Hepatocyte (in vitro differentiated cells): ENCODE results near the gene LGALS3BP.

Experiments used
- EZH2phosphoT487 ChIP-seq: fragments of 200-600 bp; sonication (generic); IDR thresholded peaks from one replicate; pipeline ENCODE4 v1.6.1; 2018; ENCODE audit warnings: antibody characterized with exemption, mild to moderate bottlenecking, low read depth, moderate library complexity; ENCODE audit not compliant: unreplicated experiment, severe bottlenecking
- TF ChIP-seq, protein P1 (sequence below): fragments of 200-600 bp; sonication (generic); IDR thresholded peaks from 2 replicates; pipeline ENCODE4 v1.5.1; 2016; ENCODE audit warnings: antibody characterized with exemption, mild to moderate bottlenecking; ENCODE audit not compliant: poor library complexity

GRCh38 chr17:78962345-78962983, 17.3 kb downstream of the LGALS3BP start:
- TF ChIP-seq, protein P1, sequence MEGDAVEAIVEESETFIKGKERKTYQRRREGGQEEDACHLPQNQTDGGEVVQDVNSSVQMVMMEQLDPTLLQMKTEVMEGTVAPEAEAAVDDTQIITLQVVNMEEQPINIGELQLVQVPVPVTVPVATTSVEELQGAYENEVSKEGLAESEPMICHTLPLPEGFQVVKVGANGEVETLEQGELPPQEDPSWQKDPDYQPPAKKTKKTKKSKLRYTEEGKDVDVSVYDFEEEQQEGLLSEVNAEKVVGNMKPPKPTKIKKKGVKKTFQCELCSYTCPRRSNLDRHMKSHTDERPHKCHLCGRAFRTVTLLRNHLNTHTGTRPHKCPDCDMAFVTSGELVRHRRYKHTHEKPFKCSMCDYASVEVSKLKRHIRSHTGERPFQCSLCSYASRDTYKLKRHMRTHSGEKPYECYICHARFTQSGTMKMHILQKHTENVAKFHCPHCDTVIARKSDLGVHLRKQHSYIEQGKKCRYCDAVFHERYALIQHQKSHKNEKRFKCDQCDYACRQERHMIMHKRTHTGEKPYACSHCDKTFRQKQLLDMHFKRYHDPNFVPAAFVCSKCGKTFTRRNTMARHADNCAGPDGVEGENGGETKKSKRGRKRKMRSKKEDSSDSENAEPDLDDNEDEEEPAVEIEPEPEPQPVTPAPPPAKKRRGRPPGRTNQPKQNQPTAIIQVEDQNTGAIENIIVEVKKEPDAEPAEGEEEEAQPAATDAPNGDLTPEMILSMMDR: no peak
- no peak for TF ChIP-seq EZH2phosphoT487
